Sigmoid colon (tissue), 7 donors: ENCODE data around the gene CLEC16A. TPM values are rescaled to one million over a fixed set of nuclear protein-coding genes. Genes with fewer than 3 reads are reported as not detected.
A peak's percentile ranks its signal among the peaks of the same experiment; 100 is the strongest.

ENCODE experiments used
- DNase-seq: peaks from one replicate; pipeline ENCODE4 v3.0.0-alpha.2; 2019
- H3K27ac ChIP-seq, 4 donors: fragments of 200-600 bp; sonication (generic); one replicate each; pipeline ENCODE4 v1.5.1; 2016 to 2019; ENCODE audit warnings: mild to moderate bottlenecking in 1 of 4
- H3K27me3 ChIP-seq, 3 donors: fragments of 200-600 bp; sonication (generic); one replicate each; pipeline ENCODE4 v1.5.1; 2019; ENCODE audit warnings: mild to moderate bottlenecking in 1 of 3
- H3K36me3 ChIP-seq, 4 donors: fragments of 200-600 bp; sonication (generic); one replicate each; pipeline ENCODE4 v1.5.1; 2016 to 2019
- H3K4me1 ChIP-seq, 4 donors: fragments of 200-600 bp; sonication (generic); one replicate each; pipeline ENCODE4 v1.5.1; 2017 to 2019
- H3K4me3 ChIP-seq, 4 donors: fragments of 200-600 bp; sonication (generic); one replicate each; pipeline ENCODE4 v1.5.1; 2017 to 2019; ENCODE audit warnings: mild to moderate bottlenecking in 2 of 4, moderate library complexity in 1 of 4
- H3K9me3 ChIP-seq, 4 donors: fragments of 200-600 bp in 3 of 4; sonication (generic) in 3 of 4; one replicate each; pipeline versions ENCODE4 v1.5.1 to v1.6.1; 2013 to 2019
- EP300 ChIP-seq, 4 donors: sonication (generic); formaldehyde crosslinking; IDR thresholded peaks; one replicate each; pipeline ENCODE4 v1.6.1; 2017; ENCODE audit warnings: antibody characterized with exemption in 4 of 4
- POLR2A ChIP-seq, 2 donors: fragments of 450-650 bp; IDR thresholded peaks; one replicate each; pipeline ENCODE4 v1.6.1; 2016; ENCODE audit warnings: antibody characterized with exemption in 2 of 2, mild to moderate bottlenecking in 2 of 2, moderate library complexity in 2 of 2
- POLR2AphosphoS5 ChIP-seq, 4 donors: sonication (generic); formaldehyde crosslinking; IDR thresholded peaks; one replicate each; pipeline ENCODE4 v1.6.1; 2017; ENCODE audit warnings: antibody characterized with exemption in 4 of 4
- WGBS, 2 donors: extraction: QIAGEN DNeasy Blood & Tissue Kit; methylation state at CpG; one replicate each; pipeline ENCODE4 v1.1.7; 2013; 5-methylcytosine and 5-hydroxymethylcytosine counted together
- intact Hi-C: fragments of 100-400 bp; cut with DNase I; formaldehyde crosslinking; loops from one replicate; pipeline ENCODE4 v1.15.1; 2023
- polyA plus RNA-seq, 3 donors: library from polyadenylated mRNA; stranded (reverse); fragments of 200-250 nt; gene quantifications; one replicate each; pipeline ENCODE4 v1.2.3, GENCODE V29; 2013
- total RNA-seq, 4 donors: library from RNA; depleted of rRNA; stranded (reverse); fragments of >200 nt; gene quantifications; one replicate each; pipeline ENCODE4 v1.1.0, GENCODE V29; 2016
- TF ChIP-seq, protein P1 (sequence below), 4 experiments: fragments of 450-650 bp in 3 of 4; fragments of 200-600 bp in 1 of 4; IDR thresholded peaks; one replicate each; pipeline ENCODE4 v1.5.1; 2016 to 2019; ENCODE audit warnings: antibody characterized with exemption in 4 of 4, mild to moderate bottlenecking in 3 of 4, moderate library complexity in 2 of 4
- donor health status: healthy with polysubstance abuse.
- donor health status: Bipolar disorder and iron deficiency.
- donor health status: healthy.

Gene CLEC16A
- total and polyA plus RNA-seq, 7 donors, result 9.6 to 35.2 (median 24.6) TPM

DNA sequence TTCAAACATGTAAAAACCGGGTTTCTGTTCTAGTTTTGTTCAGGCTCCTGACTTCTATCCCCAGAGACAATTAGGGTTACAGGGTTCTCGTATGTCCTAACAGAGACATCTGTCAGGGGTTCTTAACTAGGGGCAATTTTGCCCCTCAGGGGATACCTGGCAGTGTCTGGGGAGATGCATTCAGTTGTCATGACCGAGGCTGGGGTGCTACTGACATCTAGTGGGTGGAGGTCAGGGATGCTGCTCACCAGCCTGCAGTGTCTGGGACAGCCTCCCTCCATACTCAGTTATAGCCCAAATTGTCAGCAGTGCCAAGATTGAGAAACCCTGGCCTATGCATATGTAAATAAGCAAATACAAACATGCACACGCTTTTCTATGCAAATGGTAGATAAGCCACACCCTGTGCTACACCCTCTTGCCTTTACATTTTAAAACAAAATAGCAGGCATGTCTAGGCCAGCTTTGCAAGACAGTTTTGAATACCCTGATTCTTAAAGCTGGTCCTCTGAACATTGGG, 37.4 kb downstream of the CLEC16A start:
- Histone ChIP-seq H3K27me3 (no peaks in the 10 kb centered on the region), H3K9me3 (no peaks in the 10 kb centered on the region), H3K4me3 (no peak overlapping the region), H3K27ac (peak overlapping the region in 1 of 4 donors; percentile 88), H3K36me3 (peaks cover 0 to 22% (median 9%) of the 10 kb centered on the region in 4 donors), H3K4me1 (peaks cover 0 to 24% (median 23%) of the 10 kb centered on the region in 4 donors)
- no peak for DNase-seq
- intact Hi-C loops, result loop anchor here (5.0 kb wide), 1 partner anchor 96 kb away; no protein-coding TSS in a partner anchor
- TF ChIP-seq EP300 (IDR thresholded peaks at IDR 0.05) (no peak), POLR2A (IDR thresholded peaks at IDR 0.05) (no peak), POLR2AphosphoS5 (IDR thresholded peaks at IDR 0.05) (no peak)
- TF ChIP-seq, protein P1, sequence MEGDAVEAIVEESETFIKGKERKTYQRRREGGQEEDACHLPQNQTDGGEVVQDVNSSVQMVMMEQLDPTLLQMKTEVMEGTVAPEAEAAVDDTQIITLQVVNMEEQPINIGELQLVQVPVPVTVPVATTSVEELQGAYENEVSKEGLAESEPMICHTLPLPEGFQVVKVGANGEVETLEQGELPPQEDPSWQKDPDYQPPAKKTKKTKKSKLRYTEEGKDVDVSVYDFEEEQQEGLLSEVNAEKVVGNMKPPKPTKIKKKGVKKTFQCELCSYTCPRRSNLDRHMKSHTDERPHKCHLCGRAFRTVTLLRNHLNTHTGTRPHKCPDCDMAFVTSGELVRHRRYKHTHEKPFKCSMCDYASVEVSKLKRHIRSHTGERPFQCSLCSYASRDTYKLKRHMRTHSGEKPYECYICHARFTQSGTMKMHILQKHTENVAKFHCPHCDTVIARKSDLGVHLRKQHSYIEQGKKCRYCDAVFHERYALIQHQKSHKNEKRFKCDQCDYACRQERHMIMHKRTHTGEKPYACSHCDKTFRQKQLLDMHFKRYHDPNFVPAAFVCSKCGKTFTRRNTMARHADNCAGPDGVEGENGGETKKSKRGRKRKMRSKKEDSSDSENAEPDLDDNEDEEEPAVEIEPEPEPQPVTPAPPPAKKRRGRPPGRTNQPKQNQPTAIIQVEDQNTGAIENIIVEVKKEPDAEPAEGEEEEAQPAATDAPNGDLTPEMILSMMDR (IDR thresholded peaks at IDR 0.05), result no peak
- 76% methylated on average over 4 of the region's 4 CpGs for WGBS, 2 donors

DNA sequence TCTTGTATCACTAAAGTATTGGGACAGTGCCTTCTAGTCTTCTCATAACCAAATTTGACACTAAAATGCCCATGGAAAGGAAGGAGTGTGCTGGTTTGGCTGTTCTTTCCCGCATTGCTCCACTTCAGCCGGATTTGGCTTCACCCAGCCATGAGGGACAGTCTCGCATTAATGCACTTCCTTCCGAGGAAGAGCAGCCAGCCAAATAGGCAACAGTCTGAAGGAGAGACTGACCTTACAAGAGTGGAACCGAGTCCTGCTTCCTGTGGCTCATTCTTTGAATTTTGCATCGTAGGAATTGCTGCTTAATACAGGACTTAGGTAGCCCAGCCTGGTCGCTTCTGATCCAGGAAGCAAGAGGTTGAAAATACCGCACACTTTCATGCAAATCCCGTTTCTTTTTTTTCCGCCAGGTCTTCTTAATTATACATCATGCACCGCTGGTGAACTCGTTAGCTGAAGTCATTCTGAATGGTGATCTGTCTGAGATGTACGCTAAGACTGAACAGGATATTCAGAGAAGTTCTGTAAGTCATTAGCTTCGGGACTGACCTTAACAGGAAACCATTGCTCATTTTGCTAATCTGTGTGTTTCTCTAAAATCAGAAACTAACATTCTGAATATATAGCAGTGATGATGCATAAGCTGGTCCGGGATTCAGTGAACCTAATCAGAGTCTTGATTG, 38.2 kb downstream of the CLEC16A start:
- Histone ChIP-seq H3K36me3 (peaks cover 0 to 20% (median 5%) of the 10 kb centered on the region in 4 donors), H3K27ac (no peak overlapping the region)
- 82 to 89% methylated on average over 15 of the region's 15 CpGs for WGBS, 2 donors

DNA sequence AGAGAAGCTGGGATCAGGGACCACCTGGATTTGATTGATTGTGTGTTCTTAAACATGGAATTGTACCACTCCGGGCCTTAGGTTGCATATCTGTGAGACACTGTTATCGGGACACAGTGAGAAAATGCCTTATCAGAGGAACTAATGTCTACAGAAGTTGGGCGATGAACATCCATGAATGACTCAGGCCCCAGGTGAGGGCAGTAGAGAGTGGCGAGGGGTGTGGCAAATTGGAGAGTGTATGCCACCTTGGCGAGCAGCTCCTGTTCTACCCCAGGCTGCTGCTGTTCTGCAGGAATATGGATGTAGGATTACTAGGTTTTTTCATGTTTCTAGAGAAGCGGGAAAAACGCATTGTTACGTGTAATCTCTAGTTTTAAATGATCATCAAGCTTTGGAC, 38.8 kb downstream of the CLEC16A start:
- no peaks in the 10 kb centered on the region for H3K27me3 ChIP-seq
- no peaks in the 10 kb centered on the region for H3K9me3 ChIP-seq
- H3K36me3 ChIP-seq, result peaks cover 0 to 26% (median 3%) of the 10 kb centered on the region in 4 donors
- intact Hi-C loops, result loop anchor here (5.0 kb wide), 1 partner anchor 94 kb away; no protein-coding TSS in a partner anchor
- 78 to 81% methylated on average over 8 of the region's 8 CpGs for WGBS, 2 donors
- no peak overlapping the region for H3K4me3 ChIP-seq
- no peak for TF ChIP-seq EP300 (IDR thresholded peaks at IDR 0.05)
- no peak for TF ChIP-seq POLR2A (IDR thresholded peaks at IDR 0.05)
- no peak for TF ChIP-seq POLR2AphosphoS5 (IDR thresholded peaks at IDR 0.05)
- TF ChIP-seq, protein P1 (IDR thresholded peaks at IDR 0.05), result no peak
- H3K4me1 ChIP-seq, result peaks cover 0 to 24% (median 23%) of the 10 kb centered on the region in 4 donors
- no peak for DNase-seq
- H3K27ac ChIP-seq, result no peak overlapping the region

More for the DNA sequence above, 38.2 kb downstream of the CLEC16A start:
- Histone ChIP-seq H3K9me3 (no peaks in the 10 kb centered on the region), H3K4me1 (peaks cover 0 to 24% (median 23%) of the 10 kb centered on the region in 4 donors), H3K4me3 (no peak overlapping the region), H3K27me3 (no peaks in the 10 kb centered on the region)
- no peak for DNase-seq
- TF ChIP-seq EP300 (IDR thresholded peaks at IDR 0.05) (no peak), POLR2AphosphoS5 (IDR thresholded peaks at IDR 0.05) (no peak), POLR2A (IDR thresholded peaks at IDR 0.05) (no peak)
- TF ChIP-seq, protein P1 (IDR thresholded peaks at IDR 0.05), result no peak
- intact Hi-C loops, result loop anchor here (5.0 kb wide), 1 partner anchor 95 kb away; no protein-coding TSS in a partner anchor

DNA sequence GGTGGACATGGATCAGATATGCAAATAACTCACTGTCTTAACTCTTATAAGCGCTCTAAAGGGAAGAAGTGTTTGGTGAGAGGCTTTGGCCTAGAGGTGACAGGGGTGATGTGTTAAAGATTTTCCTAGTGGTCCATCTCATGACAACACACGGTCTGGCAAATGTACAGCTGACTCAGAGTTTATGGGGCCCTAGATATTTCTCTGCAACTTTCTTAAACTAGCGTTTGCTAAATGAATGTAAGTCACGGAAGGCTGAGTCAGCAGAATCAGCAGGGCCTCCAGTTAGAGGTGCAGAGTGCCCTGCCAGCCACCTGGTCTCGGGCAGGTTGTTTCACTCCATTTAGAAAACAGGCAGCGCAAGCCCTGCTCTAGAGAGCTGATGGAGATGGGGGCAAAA, 40.1 kb downstream of the CLEC16A start:
- Histone ChIP-seq H3K27me3 (no peaks in the 10 kb centered on the region), H3K4me3 (no peak overlapping the region)

More for the DNA sequence above, 40.1 kb downstream of the CLEC16A start:
- TF ChIP-seq EP300 (IDR thresholded peaks at IDR 0.05), result no peak
- TF ChIP-seq, protein P1 (IDR thresholded peaks at IDR 0.05), result no peak
- TF ChIP-seq POLR2AphosphoS5 (IDR thresholded peaks at IDR 0.05), result no peak
- no peak for TF ChIP-seq POLR2A (IDR thresholded peaks at IDR 0.05)
- H3K4me1 ChIP-seq, result peaks cover 0 to 17% (median 16%) of the 10 kb centered on the region in 4 donors
- DNase-seq, result no peak
- intact Hi-C loops, result loop anchor here (5.0 kb wide), 1 partner anchor 93 kb away; no protein-coding TSS in a partner anchor
- H3K9me3 ChIP-seq, result no peaks in the 10 kb centered on the region
- WGBS, 2 donors, result 83 to 90% methylated on average over 6 of the region's 6 CpGs
- no peak overlapping the region for H3K27ac ChIP-seq
- peaks cover 0 to 39% (median 2%) of the 10 kb centered on the region in 4 donors for H3K36me3 ChIP-seq
